ENCODE data around the gene TMEM273.

TMEM273 gene

DNA sequence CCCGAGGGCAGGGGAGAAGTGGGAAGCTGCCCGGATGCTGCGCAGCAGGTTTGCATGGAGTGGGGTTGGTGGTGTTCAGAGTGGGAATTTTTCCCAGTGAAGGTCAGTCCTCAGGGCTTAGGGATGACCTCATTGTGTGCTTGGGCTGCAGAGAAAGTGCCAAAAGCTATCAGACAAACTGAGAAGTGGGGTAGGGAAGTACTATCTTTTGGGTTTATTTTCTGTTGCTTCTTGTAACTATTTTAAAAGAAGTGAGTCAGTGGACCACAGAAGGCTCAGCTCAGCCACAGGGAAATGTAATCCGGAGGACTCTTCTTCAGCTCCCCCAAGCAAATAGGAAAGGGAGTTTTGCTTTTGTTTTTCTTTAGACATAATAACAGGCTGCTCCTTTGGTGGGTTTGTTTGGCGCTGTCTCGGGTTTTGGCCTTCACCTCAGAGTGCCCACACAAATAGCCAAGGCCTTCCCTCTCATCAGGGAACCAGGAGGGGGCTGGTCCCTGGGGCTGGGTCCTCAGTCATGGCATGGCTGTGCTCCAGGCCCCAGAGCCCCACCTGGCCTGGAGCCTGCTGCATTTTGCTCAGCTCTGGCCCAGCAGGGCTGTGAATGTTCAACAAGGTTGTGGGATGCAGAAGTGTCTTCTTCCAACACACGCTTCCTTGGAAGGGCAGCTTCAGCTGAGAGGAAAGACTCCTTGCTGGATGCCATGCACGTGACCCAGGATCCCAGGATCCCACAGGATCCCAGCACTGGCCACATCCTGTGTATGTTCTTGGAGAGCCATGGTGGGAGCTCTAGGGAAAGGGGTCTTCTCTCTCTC lies 49.0 kb downstream of the TMEM273 start:
- DNase-seq: no peak

DNA sequence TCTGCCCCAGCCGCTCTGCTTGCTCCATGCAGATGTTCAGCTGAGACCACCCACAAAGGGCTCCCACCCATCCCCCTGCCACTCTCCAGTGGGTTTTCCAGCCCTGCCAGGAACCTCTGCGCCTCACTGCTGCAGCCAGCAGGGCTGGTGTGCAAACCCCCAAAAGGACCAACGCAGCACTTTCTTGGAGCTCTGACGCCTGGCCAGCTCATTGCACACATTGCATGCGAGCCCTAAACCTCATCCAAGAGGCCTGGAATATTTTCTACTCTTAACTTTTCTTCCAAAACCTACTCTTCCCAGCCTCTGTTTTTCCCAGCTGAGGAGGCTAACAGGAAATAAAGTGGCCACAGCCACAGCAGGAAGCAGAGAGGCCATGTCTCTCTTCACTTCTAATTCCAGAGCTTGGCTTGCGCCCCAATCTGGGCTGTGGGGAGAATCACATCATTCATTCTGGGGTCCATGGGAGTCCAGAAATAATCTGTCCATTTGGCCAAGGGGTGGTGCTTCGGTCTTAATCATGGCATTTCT lies 49.8 kb downstream of the TMEM273 start:
- no peak for DNase-seq

DNA sequence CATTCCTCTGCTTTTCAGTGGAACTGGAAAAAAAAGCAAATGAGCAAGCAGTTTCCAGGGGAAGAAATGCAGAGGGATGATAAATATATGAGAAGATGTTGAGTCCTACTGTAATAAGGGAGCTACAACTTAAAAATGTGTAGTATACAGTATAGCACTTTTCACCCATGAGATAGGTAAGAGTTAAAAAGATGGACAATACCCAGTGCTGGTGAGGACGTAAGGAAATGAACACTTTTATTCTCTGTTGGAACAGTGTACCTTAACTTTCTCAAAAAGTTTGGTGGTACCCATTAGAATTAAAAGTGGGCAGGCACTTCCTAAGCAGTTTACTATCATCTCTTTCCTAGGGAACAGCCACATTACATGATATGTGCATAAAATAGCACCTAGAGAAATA lies 51.7 kb downstream of the TMEM273 start:
- DNase-seq: no peak

DNA sequence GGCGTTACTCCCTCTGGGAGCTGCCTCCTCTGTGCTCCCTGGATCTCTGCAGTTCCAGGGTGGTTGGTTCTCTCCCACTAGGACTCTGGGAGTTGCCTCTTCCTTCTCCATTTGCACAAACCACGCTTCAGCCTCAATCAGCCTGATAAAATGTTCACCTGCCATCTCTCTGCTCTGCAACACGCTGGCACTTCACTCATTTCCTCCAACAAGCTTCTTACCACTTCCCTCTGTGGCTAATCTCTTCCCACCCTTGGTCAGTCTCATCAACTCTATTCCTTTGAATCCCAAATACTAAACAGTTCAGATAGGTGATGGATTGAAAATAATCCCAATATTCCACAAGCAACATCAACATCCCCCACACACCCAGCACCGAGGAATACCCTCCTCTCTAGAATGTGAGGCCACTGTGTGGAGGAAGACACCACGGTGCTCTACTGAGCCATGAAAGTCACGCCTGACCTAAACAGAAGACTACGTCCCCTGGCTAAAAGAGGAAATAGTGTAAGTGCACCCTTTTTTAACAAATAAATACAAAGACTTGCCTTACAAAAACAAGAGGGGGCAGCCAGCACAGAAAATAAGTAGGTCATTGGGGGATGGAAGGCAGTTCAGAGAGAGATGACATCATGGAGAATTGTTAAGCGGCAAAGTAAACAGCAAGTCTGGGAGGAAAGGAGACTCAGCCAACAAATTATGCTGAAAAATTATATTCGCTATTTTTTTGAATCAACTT lies 52.4 kb downstream of the TMEM273 start:
- no peak for DNase-seq

DNA sequence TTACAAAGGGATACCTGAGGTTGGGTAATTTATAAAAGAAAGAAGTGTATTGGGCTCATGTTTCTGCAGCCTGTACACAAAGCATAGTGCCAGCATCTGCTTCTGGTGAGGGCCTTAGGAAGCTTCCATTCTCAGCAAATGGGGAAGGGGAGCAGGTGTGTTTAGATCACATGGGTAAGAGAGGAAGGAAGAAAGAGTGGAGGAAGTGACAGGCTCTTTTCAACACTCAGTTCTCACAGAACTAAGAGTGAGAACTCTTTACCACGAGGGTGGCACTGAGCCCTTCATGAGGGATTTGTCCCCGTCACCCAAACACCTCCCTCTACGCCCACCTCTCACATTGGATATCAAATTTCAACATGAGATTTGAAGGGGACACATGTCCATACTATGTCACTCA lies 53.9 kb downstream of the TMEM273 start:
- no peak for DNase-seq

DNA sequence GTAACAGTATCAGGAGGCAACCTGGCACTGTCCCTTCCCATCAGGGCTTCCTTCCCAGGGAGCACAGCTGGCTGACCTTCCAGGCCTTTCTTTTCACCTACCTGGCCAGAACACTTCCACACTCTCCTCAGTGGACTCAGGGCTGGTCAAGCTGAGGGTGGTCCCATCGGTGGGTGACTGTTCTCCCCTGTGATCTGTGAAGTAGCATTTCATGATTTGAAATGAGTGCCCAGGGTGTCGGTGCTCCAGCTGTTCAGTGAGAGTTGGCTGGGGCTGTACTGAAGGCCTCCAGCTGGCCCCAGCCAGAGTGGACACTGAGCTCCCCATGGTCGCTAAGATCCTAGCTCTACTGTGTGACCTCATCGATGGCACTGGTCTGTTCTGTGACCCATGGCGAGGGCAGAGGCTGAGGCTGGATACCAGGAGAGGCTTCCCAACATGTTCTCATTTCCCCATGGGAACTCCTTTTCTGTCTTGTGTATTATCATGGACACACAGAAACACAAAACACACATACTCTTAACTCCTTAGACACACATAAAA lies 54.4 kb downstream of the TMEM273 start, which contains the start of gene FAM170B:
Gene FAM170B (minus strand): TSS at position 316 of the 543 bp plus-strand sequence. CDS start 103 bp downstream, at position 213.
- no peak for DNase-seq

DNA sequence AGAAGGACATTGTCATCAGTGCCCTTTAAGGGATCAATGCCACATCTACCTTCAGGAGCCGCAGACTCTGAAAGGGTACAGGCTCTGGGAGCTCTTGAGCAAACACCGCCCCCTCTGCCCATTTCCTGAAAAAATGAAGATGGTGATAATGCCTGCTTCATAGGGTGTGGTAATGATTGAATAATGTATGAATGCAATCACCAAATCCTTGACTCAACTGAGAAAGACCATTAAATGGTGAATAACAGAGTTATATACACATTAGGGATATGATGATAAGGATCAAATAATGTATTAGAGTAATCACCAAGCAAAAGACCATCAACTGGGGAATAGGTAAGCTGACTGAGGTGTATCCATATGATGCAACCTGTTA lies 55.8 kb downstream of the TMEM273 start:
- no peak for DNase-seq

DNA sequence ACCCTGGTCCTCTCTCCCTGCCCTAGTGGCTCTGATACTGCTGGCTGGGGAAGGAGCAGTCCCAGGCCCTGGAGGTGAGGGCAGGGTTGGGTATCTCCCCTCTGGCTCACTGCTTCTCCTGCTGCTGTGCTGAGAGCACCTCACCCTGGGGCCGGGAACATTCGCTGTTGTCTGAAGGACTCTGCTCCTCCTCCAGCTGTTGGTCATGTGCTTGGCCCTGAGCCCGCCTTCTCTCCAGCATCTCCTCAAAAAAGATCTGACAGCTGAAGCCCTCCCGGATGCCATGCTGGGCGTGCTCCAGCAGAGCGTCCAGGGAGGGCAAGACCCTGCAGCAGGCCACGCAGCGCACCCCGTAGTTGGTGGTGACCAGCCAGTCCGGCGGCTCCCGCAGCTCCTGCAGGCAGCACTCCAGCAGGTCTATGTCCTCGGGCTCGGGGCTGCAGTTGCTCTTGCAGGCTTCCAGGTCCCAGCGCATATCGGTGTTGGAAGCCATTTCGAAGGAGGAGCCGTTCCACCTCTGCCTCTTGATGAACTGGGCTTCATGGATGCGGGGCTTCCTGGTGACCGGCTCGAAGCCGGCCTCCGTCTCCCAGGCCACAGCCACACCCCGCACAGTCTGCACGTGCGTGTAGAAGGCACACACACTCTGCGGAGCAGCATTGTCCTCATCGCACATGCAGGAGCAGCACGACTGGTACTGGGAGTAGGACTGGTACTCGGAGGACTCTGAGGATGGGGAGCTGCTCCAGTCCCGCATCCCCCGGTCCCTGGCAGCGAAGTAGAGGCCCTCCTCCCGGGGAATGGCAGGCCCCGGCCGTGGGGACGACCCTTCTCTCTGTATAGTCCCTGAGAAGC lies 56.5 kb downstream of the TMEM273 start:
- no peak for DNase-seq

DNA sequence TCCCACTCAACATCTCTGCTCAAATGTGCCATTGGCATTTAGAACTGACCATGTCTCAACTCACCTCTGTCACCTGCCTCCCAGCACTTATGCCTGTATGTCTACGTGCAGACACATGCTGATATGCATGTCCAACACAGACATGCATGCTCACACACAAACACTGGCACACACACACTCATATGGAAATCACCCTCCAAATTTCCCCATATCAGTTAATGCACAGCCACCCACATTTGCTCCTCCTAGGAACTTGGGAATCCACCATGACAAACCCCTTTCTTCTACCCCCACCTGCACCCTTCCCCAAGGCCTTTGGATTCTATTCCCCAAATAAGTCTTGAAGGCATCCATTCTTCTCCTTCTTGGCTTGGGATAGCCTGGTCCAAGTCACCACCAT lies 58.8 kb downstream of the TMEM273 start:
- DNase-seq: no peak

DNA sequence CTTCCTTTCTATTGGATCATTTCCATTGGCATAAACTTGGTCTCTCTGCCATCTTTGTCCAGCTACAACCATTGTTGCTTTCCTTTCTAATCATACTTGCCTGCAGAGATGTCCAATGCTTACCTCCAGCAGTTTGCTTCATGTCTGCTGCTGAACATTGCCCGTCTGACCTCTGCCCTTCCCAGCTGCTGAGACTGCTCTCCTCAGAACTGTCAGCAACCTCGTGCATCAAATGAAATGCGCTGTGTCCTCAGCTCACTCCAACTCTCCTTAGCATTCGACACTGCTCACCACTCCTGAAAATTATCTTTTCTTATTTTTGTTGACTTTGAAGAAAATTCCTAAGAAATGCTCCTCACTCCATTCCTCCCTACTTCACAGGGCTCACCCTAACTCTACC lies 59.3 kb downstream of the TMEM273 start:
- no peak for DNase-seq

DNA sequence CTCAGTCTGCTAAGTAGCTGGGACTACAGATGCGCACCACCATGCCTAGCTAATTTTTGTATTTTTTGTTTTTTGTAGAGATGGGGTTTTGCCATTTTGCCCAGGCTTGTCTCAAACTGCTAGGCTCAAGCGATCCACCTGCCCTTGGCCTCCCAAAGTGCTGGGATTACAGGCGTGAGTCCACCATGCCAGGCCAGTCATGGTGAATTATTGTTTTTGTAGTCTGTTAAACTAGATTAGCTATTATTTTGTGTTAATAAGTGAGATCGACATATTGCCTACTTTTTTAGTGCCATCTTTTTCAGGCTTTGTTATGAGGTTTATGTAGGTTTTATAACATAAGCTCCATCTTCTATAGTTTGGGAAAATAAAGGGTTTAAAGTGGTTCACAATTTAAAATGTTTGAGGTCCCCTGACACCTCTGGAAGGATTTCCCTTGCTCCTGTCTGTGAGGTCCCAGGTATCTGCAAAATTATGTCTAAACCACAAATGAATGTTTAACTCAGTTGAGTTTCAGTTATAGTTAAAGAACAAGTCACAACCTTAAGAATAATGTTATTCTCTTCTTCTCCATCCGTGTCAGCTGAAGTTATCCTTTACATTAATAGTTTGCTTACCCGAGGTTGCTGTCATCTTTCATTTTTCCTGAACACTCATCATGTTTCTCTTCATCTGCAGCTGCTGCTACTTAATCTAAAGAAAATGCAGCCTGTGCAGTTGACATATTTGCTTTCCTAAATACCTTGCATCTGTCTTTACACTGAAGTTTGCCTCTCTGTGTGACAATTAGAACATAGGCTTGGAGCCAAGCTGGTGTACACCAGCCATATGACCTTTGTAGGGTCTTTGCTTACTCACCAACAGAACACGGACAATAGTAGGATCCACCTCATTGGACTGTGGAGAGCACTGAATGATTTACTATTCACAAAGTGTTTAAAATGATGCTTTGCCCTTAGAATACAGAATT lies 63.9 kb downstream of the TMEM273 start:
- no peak for DNase-seq

DNA sequence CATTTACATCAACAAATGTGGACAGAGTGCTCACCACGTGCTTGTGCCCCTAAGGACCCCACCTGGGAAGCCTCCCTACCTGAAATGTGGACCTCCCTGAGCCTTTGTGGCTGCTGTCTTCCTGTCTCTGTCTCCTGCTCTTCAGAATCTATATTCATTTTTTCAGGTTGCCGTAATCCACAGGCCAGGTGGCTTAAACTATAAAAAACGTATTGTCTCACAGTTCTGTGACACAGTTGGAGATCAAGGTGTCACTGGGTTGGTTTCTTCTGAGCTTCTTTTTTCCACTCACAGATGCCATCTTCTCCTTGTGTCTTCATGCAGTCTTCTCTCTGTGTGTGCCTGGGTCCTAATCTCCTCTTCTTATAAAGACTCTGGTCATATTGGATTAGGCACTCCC lies 67.3 kb downstream of the TMEM273 start:
- no peak for DNase-seq

DNA sequence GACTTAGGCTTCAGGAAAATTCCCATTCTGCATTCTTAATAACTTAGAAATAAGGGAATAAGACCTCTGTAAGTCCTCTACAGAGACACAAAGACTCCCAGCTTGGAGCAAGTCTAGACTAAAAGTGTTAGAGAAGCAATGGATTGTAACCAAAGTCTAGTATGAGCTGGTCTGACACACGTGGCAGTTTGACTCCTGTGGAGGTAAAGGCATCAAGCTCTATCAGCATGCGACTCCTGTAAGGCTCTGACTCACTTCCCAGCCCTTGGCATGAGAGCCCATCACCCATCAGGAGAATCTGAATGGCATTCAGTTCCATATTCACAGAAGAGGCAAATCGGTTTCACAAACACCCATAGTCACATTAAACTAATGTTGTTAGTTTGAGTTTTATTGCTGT lies 68.4 kb downstream of the TMEM273 start:
- DNase-seq: no peak

DNA sequence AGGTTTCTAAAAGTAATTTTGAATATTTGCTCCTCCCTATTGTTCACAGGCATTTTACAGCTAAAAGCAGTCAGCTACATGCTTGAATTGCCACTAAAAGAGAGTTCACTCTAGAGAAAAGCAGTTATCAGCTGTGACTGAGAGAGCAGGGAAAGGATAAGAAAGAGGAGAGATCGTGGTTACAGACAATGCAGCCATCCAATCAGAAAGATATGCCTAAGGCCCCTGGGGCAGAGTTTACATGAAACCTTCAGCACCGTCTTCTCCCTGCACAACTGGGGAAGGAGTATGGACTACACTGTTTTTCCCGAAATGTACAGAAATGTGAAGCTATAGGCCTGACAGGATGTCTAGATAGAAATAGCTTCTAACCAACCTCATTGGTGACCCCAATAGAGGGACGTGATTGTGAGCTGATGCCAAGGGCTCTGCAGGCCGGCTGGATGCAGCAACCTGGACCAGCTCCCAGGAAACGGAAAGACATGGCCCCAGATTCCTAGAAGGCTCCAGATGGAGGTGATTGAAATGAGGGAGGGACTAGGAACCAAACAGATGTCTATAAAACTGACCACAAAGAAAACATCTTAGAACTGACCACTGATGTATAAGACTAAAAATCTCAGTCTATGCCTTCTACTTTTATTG lies 69.6 kb downstream of the TMEM273 start:
- DNase-seq: no peak

DNA sequence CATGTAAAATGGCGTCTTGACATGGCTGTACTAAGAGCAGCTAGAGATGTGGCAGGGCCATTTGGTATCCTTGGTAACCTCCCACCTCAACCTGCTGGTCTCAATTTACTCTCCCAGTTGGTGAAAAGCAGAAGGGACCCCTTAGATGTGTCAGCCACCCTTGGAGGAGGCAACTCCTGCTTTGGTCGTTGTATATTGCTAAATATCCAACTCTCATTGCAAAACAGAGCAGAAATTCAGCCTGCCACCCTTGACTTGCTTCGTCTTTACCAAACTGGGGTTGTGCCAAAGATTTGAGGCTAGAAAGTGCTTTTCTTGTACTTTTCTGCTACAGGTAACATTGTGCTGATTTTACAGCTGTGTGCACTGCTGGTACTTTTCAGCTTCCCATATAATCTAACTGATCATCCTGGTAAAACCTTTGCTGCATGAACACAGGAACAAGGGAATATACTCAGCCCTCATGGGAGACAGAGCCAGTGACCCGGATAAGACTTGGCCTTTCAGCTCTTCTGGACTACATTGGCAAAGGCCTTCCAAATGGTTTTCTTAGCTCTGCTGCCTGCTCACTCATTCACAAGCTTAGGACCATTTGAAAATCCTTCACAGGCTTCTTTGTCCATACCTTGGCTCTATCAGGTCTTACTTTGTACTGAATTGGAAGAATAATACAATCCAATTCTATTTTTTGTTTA lies 70.7 kb downstream of the TMEM273 start:
- no peak for DNase-seq

DNA sequence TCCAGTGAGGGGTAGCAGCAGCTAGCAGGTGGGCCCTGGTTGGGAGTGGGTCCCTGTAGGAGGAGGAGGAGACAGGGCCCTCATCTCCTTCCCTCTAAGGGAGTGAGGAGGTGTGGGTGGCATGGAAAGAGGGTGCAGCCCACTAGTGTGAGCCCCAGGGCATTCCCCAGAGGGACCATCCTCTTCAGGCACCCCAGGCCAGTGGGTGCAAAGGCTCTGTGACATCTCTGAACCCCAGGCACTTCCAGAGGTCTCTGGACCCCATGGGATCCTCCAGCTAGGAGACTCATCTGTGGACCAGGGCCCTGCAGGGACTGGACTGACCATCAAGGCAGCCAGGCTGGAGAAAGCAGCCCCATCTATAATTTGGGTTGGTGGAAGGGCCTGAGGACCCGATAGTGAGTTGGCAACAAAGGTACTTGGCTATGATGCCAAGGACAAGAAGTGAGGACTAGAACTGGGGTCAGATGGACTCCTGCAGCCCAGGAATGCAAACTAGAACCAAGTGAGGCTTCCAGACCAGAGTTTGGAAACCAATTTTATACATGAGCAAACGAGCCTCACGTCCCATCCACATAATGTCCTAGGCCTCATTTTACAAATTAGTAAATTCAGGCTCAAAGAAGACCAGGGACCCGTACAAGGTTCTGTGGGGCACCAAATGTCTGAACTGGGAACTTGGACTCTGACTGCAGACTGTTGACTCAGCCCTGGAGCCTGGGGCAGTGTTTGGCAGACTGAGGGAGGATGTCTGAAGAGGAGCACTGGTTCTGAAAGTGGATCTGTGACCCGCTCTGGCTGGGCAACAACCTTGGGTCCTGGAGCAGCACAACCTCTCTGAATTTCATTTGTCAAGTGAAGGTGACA lies 71.4 kb downstream of the TMEM273 start:
- DNase-seq: no peak

DNA sequence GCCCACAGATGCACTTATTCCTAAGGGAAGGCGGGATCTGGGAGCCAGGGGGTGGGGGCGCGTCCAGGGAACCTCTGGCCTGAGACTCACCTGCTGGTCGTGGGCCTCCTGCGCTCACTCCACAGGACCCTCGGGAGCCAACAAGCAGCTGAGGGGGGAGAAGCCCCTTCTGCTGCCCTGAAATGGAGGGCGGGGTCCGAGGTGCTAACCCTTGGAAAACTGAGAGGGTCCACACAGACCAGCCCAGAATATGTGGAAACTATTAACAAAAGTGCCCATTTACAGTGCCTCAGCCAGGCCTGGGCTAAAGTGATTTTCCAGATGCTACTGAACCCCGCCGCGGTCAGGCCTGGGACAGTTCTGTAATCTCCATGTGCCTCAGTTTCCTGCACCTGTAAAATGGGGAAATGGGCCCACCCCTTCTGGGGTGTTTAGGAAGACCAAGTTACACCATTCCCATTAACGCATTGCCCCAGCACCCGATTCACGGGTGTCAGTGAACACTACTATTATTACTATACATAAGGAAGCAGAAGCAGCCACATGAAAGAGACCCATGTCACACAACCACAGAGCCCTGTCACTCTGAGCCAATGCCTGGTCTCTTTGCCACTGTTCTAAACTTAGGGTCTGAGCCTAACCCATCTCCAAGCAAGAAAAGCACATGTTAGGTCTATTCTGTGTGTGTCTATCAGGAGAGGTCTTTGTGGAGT lies 72.2 kb downstream of the TMEM273 start:
- DNase-seq: no peak

DNA sequence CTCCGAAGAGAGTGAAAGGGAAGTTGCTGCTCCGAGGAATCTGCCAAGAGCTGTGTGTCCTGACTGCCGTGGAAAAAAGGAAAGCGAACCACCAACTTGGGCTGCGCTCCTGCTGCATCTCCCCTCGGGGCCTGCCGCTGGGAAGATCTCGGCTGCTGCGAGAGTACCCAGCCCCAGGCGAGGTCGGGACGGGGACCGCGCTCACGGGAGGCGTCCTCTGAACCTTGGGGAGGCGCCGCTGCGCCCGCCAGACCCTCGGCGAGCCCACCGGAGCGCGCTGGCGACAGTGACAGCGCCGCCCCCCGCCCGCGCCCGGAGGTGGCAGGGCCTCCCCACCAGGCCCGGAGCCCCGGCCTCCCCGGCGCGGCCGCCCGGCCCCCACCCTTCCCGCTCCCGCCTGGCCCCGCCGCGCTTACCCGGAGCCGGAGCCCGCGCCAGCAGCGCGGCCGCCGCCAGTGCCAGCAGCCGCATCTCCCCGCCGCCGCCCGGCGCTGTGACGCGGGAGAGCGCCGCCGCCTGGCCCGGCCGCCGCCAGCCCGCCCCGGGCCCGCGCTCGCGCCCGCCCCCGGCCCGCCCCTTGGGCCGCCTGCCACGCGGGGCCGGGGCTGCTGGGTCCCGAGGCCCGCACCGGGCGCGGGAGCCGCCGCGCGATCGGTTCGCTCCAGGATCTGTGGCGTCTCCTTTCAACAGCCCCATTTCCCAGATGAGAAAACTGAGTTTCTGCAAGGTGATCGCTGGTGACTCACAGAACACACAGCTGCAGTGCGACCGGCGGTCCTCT lies 73.0 kb downstream of the TMEM273 start, which contains the start of gene VSTM4:
Gene VSTM4 (minus strand): TSS at position 508 of the 781 bp plus-strand sequence. CDS start 37 bp downstream, at position 471.
- no peak for DNase-seq
